Activated T-cell treated with anti-CD3 and anti-CD28 coated beads, Interleukin-2, amount 50 U/mL, for 4 hours (primary cell): ENCODE data around the gene AAGAB. TPM values are rescaled to one million over a fixed set of nuclear protein-coding genes. Genes with fewer than 3 reads are reported as not detected.

ENCODE experiments used
- ATAC-seq, 2 donors: fragments of 200-7000 bp; cut with Tn5 transposase; one replicate each; pipeline ENCODE4 v1.10.0; 2021
- DNase-seq: peaks from one replicate; pipeline ENCODE4 v3.0.0-alpha.2; 2020
- H3K27me3 Mint-ChIP-seq: one replicate; pipeline ENCODE4 v1.8.0; 2021; ENCODE audit warnings: low read depth, mixed read lengths
- H3K36me3 Mint-ChIP-seq: one replicate; pipeline ENCODE4 v1.8.0; 2022; ENCODE audit warnings: mixed read lengths; ENCODE audit not compliant: insufficient read depth
- H3K4me1 Mint-ChIP-seq: one replicate; pipeline ENCODE4 v1.8.0; 2021; ENCODE audit warnings: low read depth, mixed read lengths
- H3K4me3 Mint-ChIP-seq: one replicate; pipeline ENCODE4 v1.8.0; 2021; ENCODE audit warnings: mild to moderate bottlenecking, moderate library complexity, mixed read lengths
- H3K9me3 Mint-ChIP-seq: one replicate; pipeline ENCODE4 v1.8.0; 2021; ENCODE audit warnings: mixed read lengths
- total RNA-seq, 3 donors: library from RNA; stranded (reverse); gene quantifications; one replicate each; pipeline ENCODE4 v1.2.1, GENCODE V29; 2021

The AAGAB gene
- total RNA-seq, 3 donors from 2014 or later = 46.7 to 50.2 (median 48.5) TPM

- ATAC-seq (no peak), DNase-seq (no peak)
- H3K27me3 Mint-ChIP-seq = no peaks in the 10 kb centered on the region
- H3K36me3 Mint-ChIP-seq = peaks cover 49% of the 10 kb centered on the region
- no peak overlapping the region for H3K4me3 Mint-ChIP-seq
- H3K9me3 Mint-ChIP-seq = no peaks in the 10 kb centered on the region
- H3K4me1 Mint-ChIP-seq = peaks cover 59% of the 10 kb centered on the region
Observed at GRCh38 chr15:67173005-67173404, 81.5 kb downstream of the AAGAB start.

DNA sequence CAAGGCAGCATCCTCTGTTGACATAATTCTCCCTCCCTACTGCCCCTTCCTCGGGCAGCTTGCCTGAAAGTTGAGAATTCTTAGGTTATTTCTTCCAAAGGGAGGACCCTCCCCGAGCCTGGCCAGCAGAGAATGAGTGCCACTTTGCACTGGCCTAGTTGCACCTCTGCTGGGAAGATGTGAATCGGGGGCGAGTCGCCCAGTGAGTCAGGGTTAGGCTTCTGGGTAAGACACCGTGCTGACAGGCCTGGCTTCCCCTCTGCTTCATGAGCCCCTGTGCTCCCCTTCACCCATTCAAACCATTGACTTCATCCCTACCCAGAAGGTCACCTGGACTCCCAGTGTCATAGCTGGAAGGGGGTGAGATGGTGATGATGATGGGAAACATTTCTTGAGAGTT is 82.3 kb downstream of the AAGAB start:
- Mint-ChIP-seq H3K9me3 (no peaks in the 10 kb centered on the region), H3K36me3 (peaks cover 51% of the 10 kb centered on the region), H3K27me3 (no peaks in the 10 kb centered on the region), H3K4me3 (no peak overlapping the region), H3K4me1 (peaks cover 59% of the 10 kb centered on the region)
- ATAC-seq (peak; percentile 58 to 59), DNase-seq (no peak)

- Mint-ChIP-seq H3K36me3 (peaks cover 51% of the 10 kb centered on the region), H3K4me1 (peaks cover 54% of the 10 kb centered on the region), H3K27me3 (no peaks in the 10 kb centered on the region), H3K9me3 (no peaks in the 10 kb centered on the region), H3K4me3 (no peak overlapping the region)
- no peak for DNase-seq
- no peak for ATAC-seq
Observed at GRCh38 chr15:67171471-67171870, 83.0 kb downstream of the AAGAB start.

- H3K4me1 Mint-ChIP-seq = peaks cover 44% of the 10 kb centered on the region
- DNase-seq (no peak), ATAC-seq (no peak)
- peaks cover 46% of the 10 kb centered on the region for H3K36me3 Mint-ChIP-seq
- no peak overlapping the region for H3K4me3 Mint-ChIP-seq
- no peaks in the 10 kb centered on the region for H3K9me3 Mint-ChIP-seq
- no peaks in the 10 kb centered on the region for H3K27me3 Mint-ChIP-seq
Observed at GRCh38 chr15:67170143-67170925, 84.1 kb downstream of the AAGAB start.

DNA sequence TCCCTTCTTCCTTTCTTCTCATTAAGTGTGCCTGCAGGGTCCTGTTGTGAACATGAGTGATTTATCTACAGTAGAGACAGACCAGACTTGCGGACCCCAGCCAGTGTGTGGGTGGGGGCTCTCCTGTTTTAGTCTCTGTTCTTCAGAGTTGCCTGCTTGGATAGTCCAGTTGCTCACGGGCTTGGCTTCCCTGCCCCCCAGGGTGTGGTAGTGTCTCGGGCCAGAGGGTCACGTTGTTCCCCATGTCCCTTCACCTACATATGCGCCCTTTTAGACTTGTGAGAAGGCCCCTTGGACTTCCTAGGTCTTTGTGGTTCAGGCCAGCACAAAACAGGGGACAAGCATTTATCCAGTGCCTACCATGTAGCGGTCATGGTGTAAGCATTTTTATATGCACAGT is 85.8 kb downstream of the AAGAB start:
- Mint-ChIP-seq H3K9me3 (no peaks in the 10 kb centered on the region), H3K4me1 (peaks cover 28% of the 10 kb centered on the region), H3K27me3 (no peaks in the 10 kb centered on the region), H3K36me3 (peaks cover 43% of the 10 kb centered on the region), H3K4me3 (no peak overlapping the region)
- DNase-seq = no peak
- ATAC-seq = no peak

DNA sequence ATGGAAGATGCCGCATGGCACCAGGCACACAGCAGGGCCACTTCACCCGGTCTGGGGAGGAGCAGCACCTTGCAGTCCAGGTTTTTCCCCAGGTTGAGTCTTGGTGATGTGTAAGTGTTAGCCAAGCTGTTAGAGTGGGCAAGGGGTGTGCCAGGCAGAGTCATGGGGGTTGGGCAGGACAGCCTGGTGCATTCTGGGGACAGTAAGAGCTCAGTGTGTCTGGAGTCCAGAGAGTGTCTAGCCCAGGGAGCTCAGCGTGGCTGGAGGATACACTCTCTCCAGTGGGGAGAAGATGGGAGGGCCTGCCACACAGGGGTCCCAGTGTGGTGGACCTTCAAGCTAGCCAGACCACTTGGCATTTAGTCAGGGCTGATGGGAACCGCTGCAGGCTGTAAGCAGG is 87.4 kb downstream of the AAGAB start:
- no peak overlapping the region for H3K4me3 Mint-ChIP-seq
- peaks cover 32% of the 10 kb centered on the region for H3K36me3 Mint-ChIP-seq
- DNase-seq (no peak), ATAC-seq (no peak)
- no peaks in the 10 kb centered on the region for H3K27me3 Mint-ChIP-seq
- H3K4me1 Mint-ChIP-seq = peaks cover 20% of the 10 kb centered on the region
- no peaks in the 10 kb centered on the region for H3K9me3 Mint-ChIP-seq

GRCh38 chr15:67166280-67167009 is 88.0 kb downstream of the AAGAB start:
- ATAC-seq (no peak), DNase-seq (no peak)
- Mint-ChIP-seq H3K27me3 (no peaks in the 10 kb centered on the region), H3K4me1 (peaks cover 24% of the 10 kb centered on the region), H3K36me3 (peaks cover 29% of the 10 kb centered on the region), H3K9me3 (no peaks in the 10 kb centered on the region), H3K4me3 (no peak overlapping the region)

DNA sequence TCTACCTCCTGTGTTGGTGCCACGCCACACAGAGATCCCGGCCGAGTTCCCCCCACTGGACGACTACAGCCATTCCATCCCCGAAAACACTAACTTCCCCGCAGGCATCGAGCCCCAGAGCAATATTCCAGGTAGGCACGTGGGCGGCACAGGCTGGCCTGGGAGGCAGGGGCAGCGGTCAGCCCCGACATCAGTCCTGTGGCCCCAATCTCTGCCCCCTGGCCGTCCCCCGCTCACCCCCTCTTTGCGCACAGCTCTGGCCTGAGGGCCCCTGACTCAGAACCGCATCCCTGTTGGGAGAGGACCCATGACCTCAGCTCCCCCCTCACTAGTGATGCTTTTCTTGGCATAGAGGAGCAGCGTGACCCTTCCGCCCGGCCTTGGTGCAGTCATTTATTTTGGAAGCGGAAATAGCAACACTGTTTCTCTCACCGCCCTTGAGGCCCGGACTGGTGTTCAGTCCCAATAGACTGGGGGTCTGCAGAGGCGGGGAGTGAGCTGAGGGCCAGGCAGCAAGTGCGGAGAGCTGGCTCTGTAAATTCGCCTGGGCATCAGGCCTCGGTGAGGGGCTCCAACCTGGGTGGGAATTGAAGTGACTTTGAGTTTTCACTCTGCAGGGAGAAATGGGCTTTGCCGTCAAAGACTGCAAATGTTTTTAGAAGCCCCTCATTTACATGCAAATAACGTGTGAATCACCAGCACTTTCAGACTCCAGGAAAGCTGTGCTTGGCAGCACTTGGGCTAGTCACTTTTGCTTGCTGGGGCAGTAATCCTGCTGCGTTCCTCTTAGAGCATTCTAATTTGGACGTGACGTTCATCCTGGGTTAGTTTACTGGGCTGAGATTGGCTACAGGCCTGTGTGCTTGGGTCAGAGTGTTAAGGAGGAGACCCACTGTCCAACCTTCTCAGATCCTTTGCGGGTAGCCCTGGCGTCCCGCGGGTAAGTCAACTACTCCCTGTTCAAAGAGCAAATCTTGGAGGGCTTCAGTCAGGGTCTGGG is 88.9 kb downstream of the AAGAB start:
- no peaks in the 10 kb centered on the region for H3K27me3 Mint-ChIP-seq
- H3K9me3 Mint-ChIP-seq = no peaks in the 10 kb centered on the region
- H3K4me1 Mint-ChIP-seq = peaks cover 25% of the 10 kb centered on the region
- H3K36me3 Mint-ChIP-seq = peaks cover 23% of the 10 kb centered on the region
- ATAC-seq (no peak), DNase-seq (no peak)
- H3K4me3 Mint-ChIP-seq = no peak overlapping the region

DNA sequence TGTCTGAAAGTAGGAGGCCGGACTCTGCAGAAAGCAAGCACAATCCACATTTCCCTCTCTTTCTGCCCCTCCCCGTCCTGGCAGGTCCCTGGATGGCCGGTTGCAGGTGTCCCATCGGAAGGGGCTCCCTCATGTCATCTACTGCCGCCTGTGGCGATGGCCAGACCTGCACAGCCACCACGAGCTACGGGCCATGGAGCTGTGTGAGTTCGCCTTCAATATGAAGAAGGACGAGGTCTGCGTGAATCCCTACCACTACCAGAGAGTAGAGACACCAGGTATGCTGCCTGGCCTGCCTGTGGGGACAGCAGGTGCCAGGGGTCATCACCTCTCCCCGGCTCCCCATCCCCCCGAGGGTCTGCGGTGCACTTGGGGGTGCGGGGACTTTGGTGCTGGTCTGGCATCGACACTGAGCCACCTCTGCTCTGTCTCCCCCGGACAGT is 89.6 kb downstream of the AAGAB start:
- Mint-ChIP-seq H3K36me3 (peaks cover 18% of the 10 kb centered on the region), H3K4me3 (no peak overlapping the region), H3K4me1 (peaks cover 24% of the 10 kb centered on the region), H3K27me3 (no peaks in the 10 kb centered on the region), H3K9me3 (no peaks in the 10 kb centered on the region)
- ATAC-seq (no peak), DNase-seq (no peak)

- Mint-ChIP-seq H3K27me3 (no peaks in the 10 kb centered on the region), H3K9me3 (no peaks in the 10 kb centered on the region), H3K4me3 (no peak overlapping the region), H3K4me1 (peaks cover 22% of the 10 kb centered on the region), H3K36me3 (peaks cover 15% of the 10 kb centered on the region)
- no peak for ATAC-seq
- DNase-seq = no peak
Observed at GRCh38 chr15:67164401-67164791, 90.1 kb downstream of the AAGAB start.

GRCh38 chr15:67163180-67163579 is 91.3 kb downstream of the AAGAB start:
- H3K9me3 Mint-ChIP-seq = no peaks in the 10 kb centered on the region
- DNase-seq (no peak), ATAC-seq (no peak)
- no peaks in the 10 kb centered on the region for H3K27me3 Mint-ChIP-seq
- H3K4me1 Mint-ChIP-seq = peaks cover 26% of the 10 kb centered on the region
- peaks cover 9% of the 10 kb centered on the region for H3K36me3 Mint-ChIP-seq
- no peak overlapping the region for H3K4me3 Mint-ChIP-seq

DNA sequence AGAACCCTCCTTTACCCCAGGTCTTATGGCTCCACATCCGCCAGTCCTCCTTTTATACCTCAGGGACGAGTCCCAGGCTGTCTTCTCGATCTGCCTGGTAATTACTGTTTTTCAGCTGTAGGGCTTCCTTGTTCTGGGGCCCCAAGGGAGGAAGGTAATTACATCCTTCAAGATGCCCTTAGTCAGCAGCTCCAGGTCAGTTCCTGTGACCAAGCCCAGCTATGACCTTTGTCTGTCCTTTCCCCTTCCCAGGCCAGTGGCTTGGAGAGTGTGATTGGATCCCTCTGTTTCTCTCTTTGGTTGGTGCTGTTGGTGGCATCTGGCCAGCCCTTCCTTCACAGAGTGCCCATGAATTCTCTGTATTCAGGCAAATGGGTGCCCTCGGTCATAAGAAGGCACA is 92.6 kb downstream of the AAGAB start:
- Mint-ChIP-seq H3K9me3 (no peaks in the 10 kb centered on the region), H3K4me1 (peaks cover 39% of the 10 kb centered on the region), H3K4me3 (no peak overlapping the region)

GRCh38 chr15:67161412-67161811 is 93.0 kb downstream of the AAGAB start:
- Mint-ChIP-seq H3K4me1 (peaks cover 41% of the 10 kb centered on the region), H3K36me3 (peaks cover 17% of the 10 kb centered on the region), H3K27me3 (no peaks in the 10 kb centered on the region), H3K9me3 (no peaks in the 10 kb centered on the region), H3K4me3 (no peak overlapping the region)
- no peak for ATAC-seq
- DNase-seq = no peak

More for the DNA sequence above, 92.6 kb downstream of the AAGAB start:
- no peaks in the 10 kb centered on the region for H3K27me3 Mint-ChIP-seq
- peaks cover 15% of the 10 kb centered on the region for H3K36me3 Mint-ChIP-seq
- DNase-seq (no peak), ATAC-seq (no peak)

- no peaks in the 10 kb centered on the region for H3K9me3 Mint-ChIP-seq
- peaks cover 18% of the 10 kb centered on the region for H3K36me3 Mint-ChIP-seq
- peaks cover 50% of the 10 kb centered on the region for H3K4me1 Mint-ChIP-seq
- DNase-seq (no peak), ATAC-seq (no peak)
- H3K27me3 Mint-ChIP-seq = no peaks in the 10 kb centered on the region
- no peak overlapping the region for H3K4me3 Mint-ChIP-seq
Observed at GRCh38 chr15:67158367-67158766, 96.1 kb downstream of the AAGAB start.
